HG03060 (cell line): ENCODE data around the gene BTD.

Experiments
- ATAC-seq: cut with Tn5 transposase; IDR thresholded peaks from one replicate; pipeline ENCODE4 v1.9.1; 2021; ENCODE audit warnings: low read depth, moderate number of reproducible peaks; ENCODE audit not compliant: unreplicated experiment

BTD gene

GRCh38 chr3:15635121-15635661, 33.6 kb downstream of the BTD start:
- ATAC-seq = no peak

GRCh38 chr3:15636028-15636709, 34.6 kb downstream of the BTD start:
- ATAC-seq = no peak

- ATAC-seq = no peak
Observed at GRCh38 chr3:15637131-15637951, 35.8 kb downstream of the BTD start.

GRCh38 chr3:15638193-15638890, 36.8 kb downstream of the BTD start:
- no peak for ATAC-seq

GRCh38 chr3:15638891-15639262, 37.3 kb downstream of the BTD start:
- no peak for ATAC-seq

GRCh38 chr3:15645246-15645645, 43.7 kb downstream of the BTD start:
- ATAC-seq = no peak

- no peak for ATAC-seq
Observed at GRCh38 chr3:15645740-15646501, 44.4 kb downstream of the BTD start.

- peak; percentile 11 for ATAC-seq
Observed at GRCh38 chr3:15646851-15647511, 45.4 kb downstream of the BTD start.

- peak; percentile 61 for ATAC-seq
Observed at GRCh38 chr3:15647611-15648167, 46.1 kb downstream of the BTD start.

- no peak for ATAC-seq
Observed at GRCh38 chr3:15649341-15649740, 47.8 kb downstream of the BTD start.

- ATAC-seq = no peak
Observed at GRCh38 chr3:15649858-15650257, 48.3 kb downstream of the BTD start.

- ATAC-seq = no peak
Observed at GRCh38 chr3:15651396-15651795, 49.9 kb downstream of the BTD start.

- no peak for ATAC-seq
Observed at GRCh38 chr3:15653321-15653720, 51.8 kb downstream of the BTD start.

- no peak for ATAC-seq
Observed at GRCh38 chr3:15654127-15654526, 52.6 kb downstream of the BTD start.

- ATAC-seq = no peak
Observed at GRCh38 chr3:15654891-15655290, 53.3 kb downstream of the BTD start.

- ATAC-seq = no peak
Observed at GRCh38 chr3:15656342-15656741, 54.8 kb downstream of the BTD start.

GRCh38 chr3:15657016-15657415, 55.5 kb downstream of the BTD start:
- no peak for ATAC-seq

GRCh38 chr3:15659254-15659975, 57.9 kb downstream of the BTD start:
- ATAC-seq = no peak
